ENCODE measurements around the gene CCDC188.

Gene CCDC188

DNA sequence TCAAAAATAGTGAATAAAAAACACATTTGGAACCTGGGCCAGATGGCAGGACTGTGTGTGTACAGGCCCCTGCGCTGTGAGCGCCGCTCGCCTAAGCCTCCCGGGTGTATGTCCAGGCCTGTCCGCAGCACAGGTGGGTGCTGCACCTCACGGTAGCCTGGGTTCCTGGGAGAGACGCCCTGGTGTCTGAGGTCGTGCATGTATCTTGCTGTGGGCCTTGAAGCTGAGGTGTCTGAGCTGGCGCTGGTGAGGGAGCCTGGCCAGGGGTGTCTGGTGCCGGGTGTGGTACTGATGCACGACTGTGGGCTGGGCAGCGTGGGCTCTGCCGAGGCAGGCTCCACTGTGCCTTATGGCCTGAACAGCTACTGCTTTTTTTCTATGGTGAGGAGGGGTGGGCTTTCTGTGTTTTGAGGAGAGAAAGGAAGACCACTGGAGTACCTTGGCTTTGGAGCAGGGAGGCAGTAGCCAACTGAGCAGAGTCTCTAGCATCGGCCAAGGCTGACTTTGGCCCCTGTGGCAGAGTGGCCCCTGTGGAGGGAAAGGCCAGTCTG lies 23.5 kb downstream of the CCDC188 start:
- H3K27me3 Mint-ChIP-seq (ENCODE audit: low read depth), result no peaks in the 10 kb centered on the region
- TF ChIP-seq, protein P1, sequence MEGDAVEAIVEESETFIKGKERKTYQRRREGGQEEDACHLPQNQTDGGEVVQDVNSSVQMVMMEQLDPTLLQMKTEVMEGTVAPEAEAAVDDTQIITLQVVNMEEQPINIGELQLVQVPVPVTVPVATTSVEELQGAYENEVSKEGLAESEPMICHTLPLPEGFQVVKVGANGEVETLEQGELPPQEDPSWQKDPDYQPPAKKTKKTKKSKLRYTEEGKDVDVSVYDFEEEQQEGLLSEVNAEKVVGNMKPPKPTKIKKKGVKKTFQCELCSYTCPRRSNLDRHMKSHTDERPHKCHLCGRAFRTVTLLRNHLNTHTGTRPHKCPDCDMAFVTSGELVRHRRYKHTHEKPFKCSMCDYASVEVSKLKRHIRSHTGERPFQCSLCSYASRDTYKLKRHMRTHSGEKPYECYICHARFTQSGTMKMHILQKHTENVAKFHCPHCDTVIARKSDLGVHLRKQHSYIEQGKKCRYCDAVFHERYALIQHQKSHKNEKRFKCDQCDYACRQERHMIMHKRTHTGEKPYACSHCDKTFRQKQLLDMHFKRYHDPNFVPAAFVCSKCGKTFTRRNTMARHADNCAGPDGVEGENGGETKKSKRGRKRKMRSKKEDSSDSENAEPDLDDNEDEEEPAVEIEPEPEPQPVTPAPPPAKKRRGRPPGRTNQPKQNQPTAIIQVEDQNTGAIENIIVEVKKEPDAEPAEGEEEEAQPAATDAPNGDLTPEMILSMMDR (IDR thresholded peaks at IDR 0.05; ENCODE audit: unreplicated experiment in 3 of 3), result no peak
- no peak overlapping the region for H3K27ac Mint-ChIP-seq
- H3K9me3 Mint-ChIP-seq, result no peaks in the 10 kb centered on the region
- H3K4me1 Mint-ChIP-seq, result no peaks in the 10 kb centered on the region
- peaks cover 28% of the 10 kb centered on the region for H3K36me3 Mint-ChIP-seq (ENCODE audit: low read depth)
- no peak overlapping the region for H3K4me3 Mint-ChIP-seq

DNA sequence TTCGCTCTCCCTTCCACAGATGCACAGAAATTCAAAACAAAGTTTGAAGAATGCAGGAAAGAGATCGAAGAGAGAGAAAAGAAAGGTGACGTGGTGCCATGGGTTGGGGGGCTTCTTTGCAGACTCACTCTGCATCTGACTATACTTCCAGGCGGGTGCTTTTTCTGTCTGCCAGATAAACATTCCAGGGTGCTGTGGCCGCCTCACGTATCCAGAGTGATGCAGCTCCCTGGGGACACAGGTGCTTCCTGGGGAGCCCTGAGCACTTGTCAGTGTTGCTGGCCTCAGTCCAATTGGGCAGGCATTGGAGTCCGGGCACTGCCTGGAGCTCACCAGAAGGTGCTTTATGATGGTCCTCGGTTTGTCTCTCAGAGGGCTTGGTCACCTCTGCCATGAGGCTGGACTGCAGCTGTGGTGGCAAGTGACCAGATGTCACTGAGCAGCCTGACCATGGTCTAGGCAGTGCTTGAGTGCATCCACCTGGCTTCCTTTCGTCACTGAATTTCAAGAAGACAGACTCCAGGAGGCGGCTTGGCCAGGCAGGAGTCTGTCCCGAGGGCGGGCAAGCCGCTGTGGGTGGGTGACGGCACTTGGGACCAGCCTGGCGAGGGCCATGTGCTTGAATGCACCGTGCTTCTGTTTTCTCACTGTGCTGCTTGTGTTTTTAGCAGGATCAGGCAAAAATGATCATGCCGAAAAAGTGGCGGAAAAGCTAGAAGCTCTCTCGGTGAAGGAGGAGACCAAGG lies 24.4 kb downstream of the CCDC188 start:
- Mint-ChIP-seq H3K36me3 (ENCODE audit: low read depth) (peaks cover 37% of the 10 kb centered on the region), H3K27ac (no peak overlapping the region), H3K4me1 (no peaks in the 10 kb centered on the region), H3K4me3 (no peak overlapping the region), H3K27me3 (ENCODE audit: low read depth) (no peaks in the 10 kb centered on the region), H3K9me3 (no peaks in the 10 kb centered on the region)
- TF ChIP-seq, protein P1 (IDR thresholded peaks at IDR 0.05; ENCODE audit: unreplicated experiment in 3 of 3), result no peak

DNA sequence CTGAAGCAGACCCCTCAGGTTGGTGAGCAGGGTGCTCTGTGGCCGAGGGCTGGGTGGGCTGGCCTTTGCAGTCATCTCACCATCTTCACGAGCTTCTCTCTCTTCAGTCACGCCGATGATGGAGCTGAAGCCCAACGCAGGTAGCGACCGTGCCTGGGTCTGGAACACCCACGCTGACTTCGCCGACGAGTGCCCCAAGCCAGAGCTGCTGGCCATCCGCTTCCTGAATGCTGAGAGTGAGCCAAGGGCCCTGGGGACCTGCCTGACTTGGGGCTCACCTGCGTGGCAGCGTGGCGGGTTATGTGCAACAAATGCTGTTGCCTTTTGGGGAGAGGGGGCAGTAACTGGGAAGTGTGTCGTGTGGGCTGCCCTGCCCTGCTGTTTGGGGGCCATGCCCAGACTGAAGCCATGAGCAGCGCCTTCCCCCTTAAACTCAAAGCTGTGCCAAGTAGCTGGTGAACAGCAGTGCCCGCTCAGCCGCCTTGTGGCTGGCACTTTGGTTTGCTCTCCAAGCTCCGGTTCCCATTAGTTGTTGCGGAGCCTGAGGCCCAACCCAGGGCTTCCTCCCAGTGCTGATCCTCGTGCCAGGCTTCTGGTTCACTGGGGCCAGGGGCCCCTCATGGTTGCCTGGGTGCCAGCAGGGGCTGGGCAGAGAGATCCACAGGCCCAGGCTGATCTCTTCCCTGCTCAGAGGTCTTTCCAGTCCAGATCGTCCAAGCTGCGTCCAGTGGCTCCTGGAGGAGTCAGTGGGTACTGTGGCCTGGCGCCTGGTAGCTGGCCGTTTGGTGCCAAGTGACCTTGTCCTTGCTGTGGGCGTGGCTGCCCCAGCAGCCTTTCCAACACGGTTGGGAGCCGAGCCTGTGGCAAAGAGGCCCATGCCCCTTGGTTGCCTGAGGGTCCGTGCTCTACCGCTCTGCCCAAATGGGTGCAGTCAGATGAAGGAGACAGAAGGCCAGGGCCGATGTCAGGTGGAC lies 25.4 kb downstream of the CCDC188 start:
- Mint-ChIP-seq H3K9me3 (no peaks in the 10 kb centered on the region), H3K4me1 (no peaks in the 10 kb centered on the region), H3K36me3 (ENCODE audit: low read depth) (peaks cover 41% of the 10 kb centered on the region), H3K27me3 (ENCODE audit: low read depth) (no peaks in the 10 kb centered on the region), H3K27ac (no peak overlapping the region), H3K4me3 (no peak overlapping the region)
- TF ChIP-seq, protein P1 (IDR thresholded peaks at IDR 0.05; ENCODE audit: unreplicated experiment in 3 of 3), result no peak

DNA sequence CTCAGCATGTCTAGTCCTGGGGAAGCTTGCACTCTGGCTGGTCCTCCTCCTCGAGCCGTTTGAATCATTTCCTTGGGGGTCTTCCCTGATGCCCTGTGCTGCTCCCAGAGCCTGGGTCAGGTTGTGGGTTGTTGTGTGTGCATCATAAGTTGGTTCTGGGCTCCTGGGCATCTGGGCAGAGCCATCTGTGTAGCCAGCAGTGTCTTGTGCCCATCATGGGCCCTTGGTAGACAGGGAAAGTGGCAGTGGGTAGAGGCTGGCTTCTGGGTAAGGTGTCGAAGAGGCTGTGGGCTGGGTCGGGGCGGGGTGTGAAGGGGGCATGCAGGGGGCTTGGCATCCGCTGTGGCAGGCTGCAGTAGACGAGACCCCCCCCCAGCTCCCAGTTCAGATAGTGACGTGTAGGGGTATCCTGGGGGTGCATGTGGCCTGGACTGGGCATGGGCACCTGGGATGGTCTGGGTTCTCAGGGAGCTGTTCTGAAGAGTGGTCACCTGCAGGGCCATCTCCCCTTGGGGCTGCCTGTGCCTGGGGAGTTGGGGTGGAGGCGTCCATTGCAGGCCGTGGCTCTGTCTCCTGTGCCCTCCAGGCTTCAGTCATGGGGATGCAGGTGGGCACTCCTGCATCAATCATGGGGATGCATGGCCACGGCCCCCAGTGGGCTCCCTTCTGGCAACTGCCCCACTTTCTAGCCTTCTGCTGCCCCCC lies 26.6 kb downstream of the CCDC188 start:
- no peak overlapping the region for H3K27ac Mint-ChIP-seq
- no peaks in the 10 kb centered on the region for H3K4me1 Mint-ChIP-seq
- TF ChIP-seq, protein P1 (IDR thresholded peaks at IDR 0.05; ENCODE audit: unreplicated experiment in 3 of 3), result no peak
- no peaks in the 10 kb centered on the region for H3K27me3 Mint-ChIP-seq (ENCODE audit: low read depth)
- no peaks in the 10 kb centered on the region for H3K9me3 Mint-ChIP-seq
- no peak overlapping the region for H3K4me3 Mint-ChIP-seq
- H3K36me3 Mint-ChIP-seq (ENCODE audit: low read depth), result peaks cover 50% of the 10 kb centered on the region

DNA sequence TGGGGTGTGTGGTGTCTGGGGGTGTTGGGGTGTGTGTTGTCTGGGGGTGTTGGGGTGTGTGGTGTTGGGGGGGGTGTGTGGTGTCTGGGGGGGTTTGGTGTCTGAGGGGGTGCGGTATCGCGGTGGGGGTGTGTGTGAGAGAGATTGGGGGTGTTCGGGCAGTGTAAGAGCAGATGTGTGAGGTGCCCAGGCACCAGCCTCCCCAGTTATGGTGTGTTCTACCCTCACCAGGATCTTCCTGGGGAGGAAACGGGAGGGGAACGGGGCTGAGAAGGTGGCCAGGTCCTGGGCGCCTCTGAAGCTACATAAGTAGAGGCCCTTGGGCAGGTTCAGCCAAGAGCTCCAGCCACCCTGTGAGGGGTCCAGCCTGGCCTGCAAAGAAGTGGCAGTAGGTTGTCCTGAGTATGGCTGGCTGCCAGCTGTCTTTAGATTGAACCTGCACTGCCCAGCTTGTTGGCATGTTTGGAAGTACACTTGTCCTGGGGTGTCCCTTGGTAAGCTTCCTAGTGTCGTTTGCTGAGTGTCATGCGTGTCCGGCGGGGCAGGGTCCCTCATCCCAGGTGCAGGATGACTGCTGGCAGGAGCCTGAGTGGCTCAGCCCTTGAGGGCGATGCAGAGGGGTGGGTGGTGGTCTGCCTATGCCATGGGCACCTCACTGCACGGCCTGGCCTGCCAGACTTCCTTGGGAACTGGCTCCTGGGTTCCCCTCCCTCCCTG lies 27.3 kb downstream of the CCDC188 start:
- no peak overlapping the region for H3K27ac Mint-ChIP-seq
- H3K4me3 Mint-ChIP-seq, result no peak overlapping the region
- TF ChIP-seq, protein P1 (IDR thresholded peaks at IDR 0.05; ENCODE audit: unreplicated experiment in 3 of 3), result no peak
- peaks cover 6% of the 10 kb centered on the region for H3K4me1 Mint-ChIP-seq
- H3K27me3 Mint-ChIP-seq (ENCODE audit: low read depth), result no peaks in the 10 kb centered on the region
- no peaks in the 10 kb centered on the region for H3K9me3 Mint-ChIP-seq
- peaks cover 54% of the 10 kb centered on the region for H3K36me3 Mint-ChIP-seq (ENCODE audit: low read depth)

Data from nephron (organoid).